IPS-NIHi11 (cell line): ENCODE data around the gene ZDHHC12.
"Not testable (repeated sequence)": the region's sequence is repeated elsewhere in the genome, so short reads cannot be mapped to it uniquely, and the experiment has no call there.

Experiments
- DNase-seq: peaks from one replicate; pipeline ENCODE4 v3.0.0; 2012; ENCODE audit warnings: mixed read lengths, low spot score

The ZDHHC12 gene

DNA sequence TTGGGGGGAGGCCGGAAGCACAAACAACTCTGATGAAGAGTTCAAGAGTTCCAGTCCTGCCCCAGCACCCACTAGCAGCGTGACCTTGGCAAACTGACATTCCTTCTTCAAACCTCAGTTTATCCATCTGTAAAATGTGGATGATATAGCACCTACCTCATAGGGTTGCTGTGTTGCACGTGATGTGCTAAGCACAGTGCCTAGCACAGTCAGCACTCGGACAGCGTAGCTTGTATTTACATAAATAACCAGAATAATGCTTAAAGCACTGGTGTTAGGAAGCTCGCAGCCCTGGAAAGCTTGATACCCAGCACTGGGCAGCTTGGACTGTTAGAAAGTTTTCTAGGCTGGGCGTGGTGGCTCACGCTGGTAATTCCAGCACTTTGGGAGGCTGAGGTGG lies 16.5 kb downstream of the ZDHHC12 start:
- DNase-seq: no peak

DNA sequence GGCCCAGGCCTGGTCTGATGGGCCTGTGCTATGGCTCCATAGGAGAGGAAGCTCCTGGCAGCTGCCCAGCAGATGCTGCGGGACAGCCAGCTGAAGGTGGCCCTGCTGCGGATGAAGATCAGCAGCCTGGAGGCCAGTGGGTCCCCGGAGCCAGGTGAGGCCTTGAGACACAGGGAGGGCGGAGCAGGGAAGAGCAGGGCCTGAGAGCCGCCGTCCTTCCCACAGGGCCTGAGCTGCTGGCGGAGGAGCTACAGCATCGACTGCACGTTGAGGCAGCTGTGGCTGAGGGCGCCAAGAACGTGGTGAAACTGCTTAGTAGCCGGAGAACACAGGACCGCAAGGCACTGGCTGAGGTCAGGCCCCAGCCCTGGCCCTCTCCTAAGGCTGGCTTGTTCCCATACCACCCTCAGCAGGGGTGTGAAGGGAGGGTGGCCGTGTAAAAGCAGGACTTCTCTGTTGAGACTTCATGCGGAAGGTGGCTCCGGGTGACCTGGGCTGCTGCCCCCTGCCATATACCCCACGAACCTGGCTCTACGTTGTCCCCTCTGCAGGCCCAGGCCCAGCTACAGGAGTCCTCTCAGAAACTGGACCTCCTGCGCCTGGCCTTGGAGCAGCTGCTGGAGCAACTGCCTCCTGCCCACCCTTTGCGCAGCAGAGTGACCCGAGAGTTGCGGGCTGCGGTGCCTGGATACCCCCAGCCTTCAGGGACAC lies 17.1 kb downstream of the ZDHHC12 start:
- no peak for DNase-seq

DNA sequence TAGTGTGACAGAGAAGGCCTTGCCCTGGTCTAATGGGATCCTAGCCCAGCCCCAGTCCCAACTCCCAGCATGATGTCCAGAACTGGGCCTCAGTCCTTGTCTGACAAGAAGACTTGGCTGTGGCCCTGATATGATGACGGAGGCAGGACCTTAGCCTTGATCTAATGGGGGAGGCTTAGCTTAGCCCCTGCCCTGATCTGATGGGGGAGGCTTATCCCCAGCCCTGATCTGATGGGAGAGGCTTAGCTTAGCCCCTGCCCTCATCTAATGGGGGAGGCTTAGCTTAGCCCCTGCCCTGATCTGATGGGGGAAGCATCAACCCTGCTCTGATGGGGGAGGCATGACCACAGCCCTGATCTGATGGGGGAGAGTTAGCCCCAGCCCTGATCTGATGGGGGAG lies 17.9 kb downstream of the ZDHHC12 start:
- no peak for DNase-seq

DNA sequence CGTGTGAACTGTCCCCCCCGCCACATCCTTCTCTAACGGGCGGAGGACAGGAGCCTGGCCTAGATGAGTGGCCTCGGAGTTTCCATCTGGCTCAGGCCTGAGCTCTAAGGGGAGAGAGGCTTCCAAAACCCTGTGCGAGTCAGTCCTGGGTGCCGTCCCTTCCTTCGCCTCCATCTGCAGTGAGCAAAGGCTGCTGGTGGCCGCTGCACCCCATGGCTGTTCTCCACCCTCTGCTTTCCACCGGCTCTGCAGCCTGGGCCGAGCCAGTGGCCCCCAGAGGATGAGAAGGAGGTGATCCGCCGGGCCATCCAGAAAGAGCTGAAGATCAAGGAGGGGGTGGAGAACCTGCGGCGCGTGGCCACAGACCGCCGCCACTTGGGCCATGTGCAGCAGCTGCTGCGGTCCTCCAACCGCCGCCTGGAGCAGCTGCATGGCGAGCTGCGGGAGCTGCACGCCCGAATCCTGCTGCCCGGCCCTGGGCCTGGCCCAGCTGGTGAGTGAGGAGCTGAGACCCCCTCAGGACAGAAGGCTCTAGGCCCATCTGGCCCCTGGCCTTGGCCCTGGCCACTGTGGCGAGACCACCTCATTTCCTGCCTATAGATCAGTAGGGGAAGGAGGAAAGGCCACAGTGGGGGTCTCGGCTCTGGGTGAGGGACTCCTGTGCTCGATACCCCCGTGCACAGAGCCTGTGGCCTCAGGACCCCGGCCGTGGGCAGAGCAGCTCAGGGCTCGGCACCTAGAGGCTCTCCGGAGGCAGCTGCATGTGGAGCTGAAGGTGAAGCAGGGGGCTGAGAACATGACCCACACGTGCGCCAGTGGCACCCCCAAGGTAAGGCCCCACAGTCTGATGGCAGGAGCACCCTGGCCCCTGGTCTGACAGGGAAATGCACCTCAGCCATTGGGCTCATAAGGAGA lies 18.6 kb downstream of the ZDHHC12 start:
- no peak for DNase-seq

DNA sequence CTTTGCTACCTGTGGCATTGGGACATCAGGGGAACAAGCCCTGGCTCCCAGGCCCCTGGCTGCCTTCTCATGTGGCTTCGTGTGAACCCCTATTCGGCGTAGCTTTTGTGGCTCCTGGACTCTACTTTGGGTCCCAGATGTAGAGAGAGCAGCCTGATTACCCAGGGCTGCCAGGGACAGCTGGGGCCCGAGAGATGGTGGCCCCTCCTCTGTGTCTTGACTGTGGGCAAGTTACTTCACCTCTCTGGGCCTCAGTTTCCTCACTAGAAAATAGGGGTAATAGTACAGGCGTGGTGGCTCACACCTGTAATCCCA lies 19.6 kb downstream of the ZDHHC12 start:
- no peak for DNase-seq

DNA sequence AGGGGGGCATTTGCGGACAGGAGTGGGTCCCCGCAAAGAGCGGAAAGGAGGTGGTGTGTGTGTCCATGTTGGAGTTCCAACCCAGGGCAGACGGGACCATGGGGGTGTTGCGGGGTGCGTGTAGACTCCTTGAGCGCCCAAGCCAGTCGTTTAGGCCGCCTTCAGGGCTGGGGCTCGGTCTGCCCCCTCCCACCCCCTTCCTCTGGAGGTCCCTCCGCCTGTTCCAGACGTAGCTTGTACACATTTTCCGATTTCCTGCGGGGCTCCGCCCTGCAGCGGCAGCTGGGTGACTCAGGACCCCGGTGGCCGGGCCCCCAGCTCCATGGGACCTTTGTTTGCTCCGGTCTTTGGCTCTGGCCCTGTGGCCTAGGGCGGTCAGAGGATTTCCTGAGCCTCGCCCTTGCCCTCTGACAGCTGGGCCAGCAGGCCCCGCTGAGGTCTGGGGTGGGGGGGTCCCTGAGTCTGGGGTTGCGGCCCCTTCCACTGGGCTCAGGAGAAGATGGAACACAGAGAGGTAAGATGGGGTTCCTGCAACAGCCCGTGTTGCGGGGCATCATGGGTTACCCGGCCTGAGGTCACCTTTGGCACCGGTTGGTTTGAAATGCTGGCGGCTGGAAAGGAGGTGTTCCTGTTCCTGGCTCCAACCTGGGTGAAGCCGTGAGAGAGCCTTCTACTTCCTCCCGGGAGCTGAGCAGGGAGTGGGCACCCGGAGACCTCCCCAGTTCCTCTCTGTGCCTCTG lies 20.1 kb downstream of the ZDHHC12 start:
- peak; percentile 51 for DNase-seq

DNA sequence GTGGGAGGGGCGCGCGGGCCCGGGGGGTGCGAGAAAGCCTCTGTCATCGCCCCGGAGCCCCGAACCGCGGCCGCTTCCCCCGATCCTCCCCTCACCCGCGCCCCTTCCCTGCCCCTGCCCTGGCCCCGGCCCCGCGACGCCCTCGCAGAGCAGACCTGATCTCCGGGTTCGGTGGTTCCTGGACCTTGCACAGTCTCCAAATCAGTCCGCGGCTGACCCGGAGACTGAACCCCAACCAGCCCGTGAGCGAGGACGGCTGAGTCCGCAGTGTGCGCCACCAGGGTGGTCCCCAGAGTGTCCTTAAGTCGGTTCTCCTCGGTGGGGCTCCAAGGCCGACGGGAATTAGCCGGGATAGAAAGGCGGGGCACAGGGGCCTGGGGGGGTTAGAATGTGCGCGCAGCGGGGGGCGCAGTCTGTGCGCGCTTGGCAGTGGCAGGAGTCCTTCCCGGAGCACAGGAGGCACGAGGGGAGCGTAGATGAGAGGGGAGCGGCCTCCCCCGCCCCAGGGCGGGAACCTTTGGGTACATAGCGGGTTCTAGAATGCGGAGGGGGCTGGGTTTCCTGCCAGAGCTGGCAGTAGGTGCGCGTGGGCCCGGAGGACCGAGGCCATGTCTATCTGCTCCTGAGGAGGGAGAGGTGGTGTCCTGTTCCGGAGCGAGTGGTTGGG lies 20.8 kb downstream of the ZDHHC12 start:
- peak; percentile 84 for DNase-seq

DNA sequence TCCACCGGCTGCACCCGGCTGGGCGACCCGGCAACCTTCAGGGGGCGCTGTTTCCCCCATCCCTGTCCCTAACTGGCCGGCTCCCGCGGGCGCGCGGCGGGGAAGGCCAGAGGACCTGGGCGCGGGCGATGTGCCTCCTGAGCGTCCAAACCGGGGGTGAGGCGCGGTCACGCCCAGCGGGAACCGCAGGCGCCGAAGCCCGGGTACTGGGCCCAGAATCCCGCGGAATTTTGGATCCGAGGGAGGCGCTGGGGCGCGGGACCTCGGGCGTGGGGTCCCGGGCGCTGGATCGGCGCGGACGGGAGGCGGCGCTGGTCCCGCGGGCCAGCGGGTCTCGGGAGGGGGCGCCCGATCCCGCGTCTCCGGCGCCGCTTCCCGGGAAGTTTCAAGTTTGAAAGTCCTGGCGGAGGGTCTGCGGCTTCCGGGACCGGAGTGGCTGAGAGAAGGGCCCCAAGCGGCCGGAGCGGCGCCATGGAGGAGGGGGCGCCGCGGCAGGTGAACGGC lies 21.4 kb downstream of the ZDHHC12 start, which contains the start of gene PKN3:
Gene PKN3, plus strand, starts transcription at position 59 of the 504 bp plus-strand sequence. Its CDS starts 413 bp downstream, at position 472.
- DNase-seq: peak; percentile 98

DNA sequence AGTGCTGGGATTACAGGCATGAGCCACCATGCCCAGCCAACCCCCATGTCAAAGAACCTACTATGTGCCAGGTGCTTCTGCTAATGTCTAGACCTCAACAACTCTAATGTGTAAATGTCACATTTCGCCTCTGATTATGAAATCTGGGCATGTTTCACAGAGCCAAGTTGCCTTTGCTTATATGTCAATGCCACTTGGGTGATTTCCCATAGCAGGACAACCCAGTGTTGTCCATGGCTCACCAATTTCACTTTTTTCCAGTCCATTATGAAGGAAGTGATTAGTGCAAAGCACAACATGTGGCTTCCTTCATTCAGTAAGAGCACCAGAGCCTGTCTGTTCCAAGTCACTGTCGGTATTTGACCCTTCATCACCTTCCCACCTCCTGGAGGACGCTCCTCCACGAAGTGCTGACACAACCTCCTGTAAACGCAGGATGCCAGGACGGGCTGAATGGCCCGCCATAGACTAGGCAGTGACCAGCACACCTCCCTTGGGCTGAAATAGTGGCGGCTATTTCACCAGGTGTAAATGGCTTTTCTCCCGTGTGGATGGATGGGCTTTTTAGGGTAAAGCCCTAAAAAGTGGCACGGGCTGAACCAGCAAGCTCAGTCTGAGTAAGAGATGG lies 22.6 kb downstream of the ZDHHC12 start:
- no peak for DNase-seq

DNA sequence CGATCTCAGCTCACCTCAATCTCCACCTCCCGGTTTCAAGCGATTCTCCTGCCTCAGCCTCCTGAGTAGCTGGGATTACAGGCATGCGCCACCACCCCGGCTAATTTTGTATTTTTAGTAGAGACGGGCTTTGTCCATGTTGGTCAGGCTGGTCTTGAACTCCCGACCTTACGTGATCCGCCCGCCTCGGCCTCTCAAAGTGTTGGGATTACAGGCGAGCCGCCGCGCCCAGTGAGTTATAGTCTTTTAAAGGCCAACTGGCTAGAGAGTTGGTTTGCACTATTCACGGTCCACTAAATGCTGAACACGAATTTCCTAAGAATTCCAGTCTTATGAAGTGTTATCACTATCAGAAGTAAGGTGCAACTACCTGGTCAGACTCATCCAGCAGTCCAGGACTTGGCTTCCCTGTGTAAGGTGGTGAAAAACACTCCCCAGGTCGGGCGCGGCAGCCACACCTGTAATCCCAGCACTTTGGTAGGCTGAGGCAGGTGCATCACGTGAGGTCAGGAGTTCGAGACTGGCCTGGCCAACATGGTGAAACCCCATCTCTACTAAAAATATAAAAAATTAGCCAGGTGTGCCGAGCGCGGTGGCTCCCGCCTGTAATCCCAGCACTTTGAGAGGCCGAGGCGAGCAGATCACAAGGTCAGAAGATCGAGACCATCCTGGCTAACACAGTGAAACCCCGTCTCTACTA lies 24.7 kb downstream of the ZDHHC12 start:
- DNase-seq: not testable (repeated sequence)

DNA sequence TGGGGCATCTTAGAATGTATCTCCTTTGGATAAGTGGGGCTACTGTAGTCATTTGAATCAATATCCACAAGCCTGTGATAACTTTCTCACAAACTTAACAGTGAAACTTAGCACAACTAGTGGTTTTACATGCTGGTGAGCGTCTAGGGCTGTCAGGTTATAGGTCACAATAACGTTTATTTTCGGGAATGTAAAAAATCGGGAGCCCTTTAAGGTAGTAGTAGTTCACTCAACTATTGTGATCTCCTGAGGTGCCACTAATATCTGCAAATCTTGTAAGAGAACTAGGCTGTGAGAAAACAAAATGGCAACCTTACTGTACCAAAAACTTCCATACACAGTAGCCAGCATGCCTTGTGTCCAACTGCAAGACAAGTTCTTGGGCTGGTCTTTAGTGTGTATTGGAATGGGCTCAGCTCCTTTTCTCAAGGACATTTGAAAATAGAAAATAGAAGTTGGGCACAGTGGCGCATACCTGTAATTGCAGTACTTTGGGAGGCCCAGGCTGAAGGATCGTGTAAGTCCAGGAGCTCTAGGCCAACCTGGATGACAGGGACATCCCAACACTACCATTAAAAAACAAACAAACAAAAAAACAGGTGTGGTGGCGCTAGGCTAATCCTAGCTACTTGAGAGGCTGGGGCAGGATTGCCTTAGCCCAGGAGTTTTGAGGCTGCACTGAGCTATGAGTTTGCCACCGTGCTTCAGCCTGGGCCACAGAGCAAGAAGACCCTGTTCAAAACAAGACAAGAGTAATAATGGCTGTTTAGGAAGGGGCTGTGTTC lies 26.8 kb downstream of the ZDHHC12 start:
- DNase-seq: no peak

DNA sequence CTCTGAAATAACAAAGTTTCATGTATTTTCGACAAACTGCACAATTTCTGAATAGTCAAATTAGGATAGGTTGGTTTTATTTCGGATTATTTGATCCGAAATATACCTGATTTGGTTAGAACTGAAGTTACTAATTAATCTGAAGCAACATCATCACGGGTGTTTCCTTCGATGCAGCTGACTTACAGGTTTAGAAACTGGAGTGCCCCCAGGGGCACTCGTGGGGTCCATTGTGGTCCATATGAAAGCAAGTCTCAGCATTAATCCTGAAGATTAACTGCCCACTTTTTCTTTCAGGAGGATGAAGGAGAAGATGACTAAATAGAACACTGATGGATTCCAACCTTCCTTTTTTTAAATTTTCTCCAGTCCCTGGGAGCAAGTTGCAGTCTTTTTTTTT lies 29.6 kb downstream of the ZDHHC12 start:
- no peak for DNase-seq

DNA sequence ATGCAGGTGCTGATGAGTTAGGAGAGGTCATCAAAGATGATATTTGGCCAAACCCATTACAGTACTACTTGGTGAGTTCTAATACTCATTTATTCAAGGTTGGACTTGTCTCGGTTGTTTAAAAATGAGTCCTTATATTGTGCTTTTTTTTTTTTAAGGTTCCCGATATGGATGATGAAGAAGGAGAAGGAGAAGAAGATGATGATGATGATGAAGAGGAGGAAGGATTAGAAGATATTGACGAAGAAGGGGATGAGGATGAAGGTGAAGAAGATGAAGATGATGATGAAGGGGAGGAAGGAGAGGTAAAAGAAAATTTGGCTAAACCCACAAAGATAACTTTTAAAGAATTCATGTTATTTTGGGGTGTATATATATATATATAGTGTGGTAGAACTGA lies 30.2 kb downstream of the ZDHHC12 start:
- DNase-seq: not testable (repeated sequence)

DNA sequence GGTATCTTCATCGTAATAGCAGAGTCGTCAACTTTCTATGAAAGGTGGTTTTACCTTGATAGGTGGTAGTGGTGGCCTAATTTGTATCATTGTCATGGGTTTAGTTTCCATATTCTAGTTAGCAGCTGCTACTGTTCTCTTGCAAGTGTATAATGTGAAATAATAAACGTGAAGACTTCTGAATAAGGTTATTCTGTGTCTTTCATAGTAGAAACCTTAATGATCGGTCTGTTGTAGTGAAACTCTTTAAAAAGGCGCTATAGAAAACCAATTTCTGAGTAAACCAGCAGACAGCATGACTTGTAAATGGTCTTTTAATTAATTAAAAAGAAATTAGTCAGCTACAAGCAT lies 33.3 kb downstream of the ZDHHC12 start:
- no peak for DNase-seq

DNA sequence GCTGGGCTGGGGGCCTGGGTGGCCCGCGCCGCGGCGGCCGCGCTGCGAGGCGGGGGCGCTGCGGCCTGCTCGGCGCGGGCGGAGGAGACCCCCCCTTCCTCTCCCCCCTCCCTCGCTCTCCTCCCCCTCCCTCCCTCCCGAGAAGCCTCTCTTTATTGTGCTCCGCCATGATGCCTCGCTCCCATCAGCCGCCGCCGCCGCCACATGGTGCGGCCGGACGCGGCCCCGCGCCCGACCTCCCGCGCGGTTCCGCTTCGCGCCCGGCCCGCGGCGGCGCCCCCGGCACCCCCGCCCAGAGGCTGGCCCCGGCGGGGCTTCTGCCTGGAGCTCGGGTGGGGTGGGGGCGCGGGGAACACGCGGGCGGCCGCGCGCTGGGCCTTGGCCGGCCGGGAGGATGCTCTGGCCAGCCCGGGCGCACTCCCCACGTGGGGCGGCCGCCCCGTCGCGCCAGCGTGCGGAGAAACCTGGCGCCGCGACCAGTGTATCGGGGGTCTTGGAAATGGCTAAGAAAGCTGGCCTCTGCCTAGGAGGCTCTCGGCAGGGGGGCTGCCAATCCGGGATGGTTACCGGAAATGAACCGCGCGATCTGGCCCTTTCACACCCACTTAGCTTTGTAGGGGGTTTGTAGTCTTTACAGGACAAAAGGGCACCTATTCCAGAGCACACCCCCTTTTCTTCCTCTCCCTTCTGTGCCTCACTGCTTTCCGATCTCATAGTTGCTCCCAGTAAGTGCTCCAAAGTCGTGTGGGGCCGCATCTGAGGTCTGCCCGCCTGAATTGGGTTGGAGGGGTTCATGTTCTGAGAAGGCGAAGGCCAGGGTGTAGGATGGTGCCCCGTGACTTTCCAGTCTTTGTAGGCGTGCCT lies 33.9 kb downstream of the ZDHHC12 start:
- peak; percentile 76 for DNase-seq

DNA sequence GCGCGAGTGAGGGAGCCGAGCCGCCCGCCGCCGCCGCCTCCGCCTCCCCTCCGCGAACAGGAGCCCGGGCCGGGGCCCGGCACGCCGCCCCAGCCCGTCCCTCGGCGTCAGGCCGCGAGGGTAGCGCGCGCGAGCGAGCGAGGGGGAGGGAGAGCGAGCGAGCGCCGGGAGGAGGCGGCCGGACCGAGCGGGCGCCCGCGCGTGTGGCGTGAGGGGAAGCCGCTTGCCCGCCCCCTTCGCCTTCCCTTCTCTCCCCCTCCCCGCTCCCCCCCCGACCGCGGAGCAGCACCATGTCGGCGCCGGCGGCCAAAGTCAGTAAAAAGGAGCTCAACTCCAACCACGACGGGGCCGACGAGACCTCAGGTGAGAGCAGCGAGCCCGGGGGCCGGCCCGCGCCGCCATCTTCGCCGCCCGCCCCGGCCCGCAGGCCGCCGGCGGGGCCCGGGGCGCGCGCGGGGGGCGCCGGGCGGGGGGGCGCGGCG lies 34.6 kb downstream of the ZDHHC12 start:
- peak; percentile 48 for DNase-seq

DNA sequence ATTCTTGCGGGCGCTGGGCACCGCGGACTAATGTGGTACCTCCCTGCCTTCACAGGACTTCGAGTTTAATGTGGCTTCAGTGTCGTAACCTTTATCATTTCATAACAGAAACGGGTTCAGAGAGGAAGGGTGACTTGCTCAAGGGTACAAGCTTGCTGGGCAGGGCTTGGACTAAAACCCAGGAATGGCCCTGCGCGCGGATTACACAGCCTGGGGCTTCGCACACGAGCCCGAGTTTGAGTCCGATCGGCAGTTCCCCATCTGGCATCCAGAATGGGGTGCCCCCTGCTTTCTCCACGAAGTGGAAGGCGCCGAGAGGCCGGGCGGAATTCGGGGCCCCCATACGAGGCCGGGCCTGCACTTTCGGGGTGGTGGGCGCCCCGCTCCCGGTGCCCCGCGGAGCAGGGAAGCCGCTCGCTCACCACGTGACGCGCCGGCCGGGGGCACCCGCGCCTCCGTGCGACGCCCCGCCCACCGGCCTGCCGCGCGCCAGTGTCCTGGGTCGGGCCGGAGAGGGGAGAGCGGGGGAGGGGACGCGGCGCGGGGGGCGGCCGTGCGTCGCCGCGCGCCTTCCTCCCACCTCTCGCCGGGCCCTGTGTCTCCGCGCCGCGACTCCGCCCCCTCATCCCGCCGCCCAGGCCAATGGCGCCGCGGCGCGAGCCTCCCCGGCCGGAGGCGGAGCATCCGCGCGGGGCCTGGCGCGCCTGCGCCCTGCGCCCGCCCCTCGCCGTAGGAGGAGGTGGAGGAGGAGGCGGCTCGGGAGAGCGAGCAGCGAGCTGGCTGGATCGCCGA lies 35.2 kb downstream of the ZDHHC12 start, which contains the start of gene SET:
Gene SET, plus strand, starts transcription at position 722 of the 792 bp plus-strand sequence. CDS start 361 bp downstream, outside the sequence.
- peak; percentile 98 for DNase-seq

DNA sequence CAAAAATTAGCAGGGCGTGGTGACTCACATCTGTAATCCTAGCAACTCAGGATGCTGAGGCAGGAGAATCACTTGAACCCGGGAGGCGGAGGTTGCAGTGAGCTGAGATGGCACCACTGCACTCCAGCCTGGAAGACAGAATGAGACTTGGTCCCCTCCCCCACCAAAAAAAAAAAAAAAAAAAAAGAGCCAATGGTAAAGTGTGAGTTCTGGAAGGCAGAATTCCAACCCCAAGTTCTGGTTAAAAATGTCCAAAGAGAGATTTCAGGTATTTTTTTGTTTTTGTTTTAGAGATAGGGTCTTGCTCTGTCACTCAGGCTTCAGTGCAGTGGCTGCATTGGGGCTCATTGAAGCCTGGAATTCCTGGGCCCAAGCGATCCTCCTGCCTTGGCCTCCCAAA lies 36.5 kb downstream of the ZDHHC12 start:
- DNase-seq: no peak
